Measurements from ENCODE around the gene FLNB. TPM values are rescaled to one million over a fixed set of nuclear protein-coding genes. Genes with fewer than 3 reads are reported as not detected.
A peak's percentile ranks its signal among the peaks of the same experiment; 100 is the strongest.

The FLNB gene
- total and polyA plus RNA-seq, 9 of the 15 experiments (the other 6 are each of a cell fraction or from before 2014, with no cell fraction given): 9.4 to 48.1 (median 25.6) TPM

DNA sequence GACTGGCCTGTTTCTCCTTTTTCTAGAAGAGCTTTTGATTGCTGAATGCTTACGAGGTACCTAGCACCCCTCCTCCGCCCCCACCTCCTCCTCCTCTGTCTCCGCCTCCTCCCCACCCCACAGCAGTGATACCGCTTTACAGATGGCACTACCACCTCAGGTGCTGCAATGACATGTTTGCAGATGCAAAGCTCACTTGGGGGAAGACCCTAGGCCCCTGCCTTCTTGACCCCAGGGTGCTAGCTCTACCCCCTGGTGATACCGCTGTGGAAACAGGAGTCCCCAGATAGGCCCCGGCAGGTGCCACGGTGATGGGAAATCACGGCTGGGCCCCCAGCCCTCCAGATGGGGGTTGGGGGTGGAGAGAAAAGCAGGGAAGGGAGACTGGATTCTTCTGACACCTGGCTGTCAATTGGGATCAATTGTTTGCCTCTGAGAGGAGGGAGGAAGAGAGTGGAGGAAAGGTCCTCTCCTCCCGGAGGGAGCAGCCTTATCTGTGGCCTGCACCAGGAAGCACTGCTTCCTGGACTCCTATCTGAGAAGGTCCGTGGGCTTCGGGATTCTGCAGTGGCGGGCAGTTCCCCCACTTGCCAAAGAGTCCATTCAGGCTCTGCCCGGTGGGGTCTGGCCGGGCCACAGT, 164.9 kb downstream of the FLNB start (continued):
- TF ChIP-seq CXXC5 (CRISPR knock-in tag; IDR thresholded peaks at IDR 0.05): peak; percentile 39; the same call in 1 of the 2 replicates
- TF ChIP-seq ZKSCAN3 (CRISPR knock-in tag; IDR thresholded peaks at IDR 0.05): no peak
- no peak for TF ChIP-seq ZNF583 (CRISPR knock-in tag; IDR thresholded peaks at IDR 0.05)
- no peak for TF ChIP-seq TEAD1 (CRISPR knock-in tag; IDR thresholded peaks at IDR 0.05)
- TF ChIP-seq DDX20 (tag; IDR thresholded peaks at IDR 0.05; ENCODE audit: low read depth): no peak
- peak; percentile 77 for TF ChIP-seq ARID1B (IDR thresholded peaks at IDR 0.05)
- TF ChIP-seq MBD2 (IDR thresholded peaks at IDR 0.05; ENCODE audit: borderline replicate concordance, low read depth): no peak
- TF ChIP-seq MAZ (CRISPR knock-in tag; conservative IDR thresholded peaks at IDR 0.05 in 1 of 2, IDR thresholded peaks at IDR 0.05 in 1 of 2): 0 out of 4 replicates have a peak, but pooled peaks of 1 of the 2 experiments have one; percentile 27
- TF ChIP-seq ZC3H11A (IDR thresholded peaks at IDR 0.05; ENCODE audit: low read depth, low read length): no peak
- TF ChIP-seq ARHGAP35 (IDR thresholded peaks at IDR 0.05; ENCODE audit: partially characterized antibody): no peak
- TF ChIP-seq, protein P1, sequence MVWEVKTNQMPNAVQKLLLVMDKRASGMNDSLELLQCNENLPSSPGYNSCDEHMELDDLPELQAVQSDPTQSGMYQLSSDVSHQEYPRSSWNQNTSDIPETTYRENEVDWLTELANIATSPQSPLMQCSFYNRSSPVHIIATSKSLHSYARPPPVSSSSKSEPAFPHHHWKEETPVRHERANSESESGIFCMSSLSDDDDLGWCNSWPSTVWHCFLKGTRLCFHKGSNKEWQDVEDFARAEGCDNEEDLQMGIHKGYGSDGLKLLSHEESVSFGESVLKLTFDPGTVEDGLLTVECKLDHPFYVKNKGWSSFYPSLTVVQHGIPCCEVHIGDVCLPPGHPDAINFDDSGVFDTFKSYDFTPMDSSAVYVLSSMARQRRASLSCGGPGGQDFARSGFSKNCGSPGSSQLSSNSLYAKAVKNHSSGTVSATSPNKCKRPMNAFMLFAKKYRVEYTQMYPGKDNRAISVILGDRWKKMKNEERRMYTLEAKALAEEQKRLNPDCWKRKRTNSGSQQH (CRISPR knock-in tag; IDR thresholded peaks at IDR 0.05): no peak
- no peak for TF ChIP-seq ZNF3 (CRISPR knock-in tag; IDR thresholded peaks at IDR 0.05)
- TF ChIP-seq FOS (IDR thresholded peaks at IDR 0.05; ENCODE audit: extremely low read depth, insufficient read length): no peak
- 0 out of 2 replicates have a peak, but pooled peaks have one; percentile 37 for TF ChIP-seq GABPB1 (CRISPR knock-in tag; IDR thresholded peaks at IDR 0.05)
- TF ChIP-seq, protein P2, sequence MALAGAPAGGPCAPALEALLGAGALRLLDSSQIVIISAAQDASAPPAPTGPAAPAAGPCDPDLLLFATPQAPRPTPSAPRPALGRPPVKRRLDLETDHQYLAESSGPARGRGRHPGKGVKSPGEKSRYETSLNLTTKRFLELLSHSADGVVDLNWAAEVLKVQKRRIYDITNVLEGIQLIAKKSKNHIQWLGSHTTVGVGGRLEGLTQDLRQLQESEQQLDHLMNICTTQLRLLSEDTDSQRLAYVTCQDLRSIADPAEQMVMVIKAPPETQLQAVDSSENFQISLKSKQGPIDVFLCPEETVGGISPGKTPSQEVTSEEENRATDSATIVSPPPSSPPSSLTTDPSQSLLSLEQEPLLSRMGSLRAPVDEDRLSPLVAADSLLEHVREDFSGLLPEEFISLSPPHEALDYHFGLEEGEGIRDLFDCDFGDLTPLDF (CRISPR knock-in tag; IDR thresholded peaks at IDR 0.05): no peak
- no peak for TF ChIP-seq HNRNPK (IDR thresholded peaks at IDR 0.05; ENCODE audit: low read depth, low read length, poor library complexity, severe bottlenecking)
- TF ChIP-seq, protein P3, sequence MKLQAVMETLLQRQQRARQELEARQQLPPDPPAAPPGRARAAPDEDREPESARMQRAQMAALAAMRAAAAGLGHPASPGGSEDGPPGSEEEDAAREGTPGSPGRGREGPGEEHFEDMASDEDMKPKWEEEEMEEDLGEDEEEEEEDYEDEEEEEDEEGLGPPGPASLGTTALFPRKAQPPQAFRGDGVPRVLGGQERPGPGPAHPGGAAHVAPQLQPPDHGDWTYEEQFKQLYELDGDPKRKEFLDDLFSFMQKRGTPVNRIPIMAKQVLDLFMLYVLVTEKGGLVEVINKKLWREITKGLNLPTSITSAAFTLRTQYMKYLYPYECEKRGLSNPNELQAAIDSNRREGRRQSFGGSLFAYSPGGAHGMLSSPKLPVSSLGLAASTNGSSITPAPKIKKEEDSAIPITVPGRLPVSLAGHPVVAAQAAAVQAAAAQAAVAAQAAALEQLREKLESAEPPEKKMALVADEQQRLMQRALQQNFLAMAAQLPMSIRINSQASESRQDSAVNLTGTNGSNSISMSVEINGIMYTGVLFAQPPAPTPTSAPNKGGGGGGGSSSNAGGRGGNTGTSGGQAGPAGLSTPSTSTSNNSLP (IDR thresholded peaks at IDR 0.05; ENCODE audit: borderline replicate concordance, low read depth, low read length): no peak
- no peak for TF ChIP-seq NCOA1 (IDR thresholded peaks at IDR 0.05; ENCODE audit: low read depth)

Data from K562 (cell line).